T-helper 1 cell treated with Interleukin-12 subunit alpha and Interleukin-12 subunit beta and Interleukin-4 antibody, amounts not matched to agents 30 ng/mL and 1 ng/mL, for 36 hours (primary cell): ENCODE measurements around the gene CBX2. TPM values are rescaled to one million over a fixed set of nuclear protein-coding genes. Genes with fewer than 3 reads are reported as not detected.

ENCODE experiments used
- total RNA-seq: library from RNA; stranded (reverse); gene quantifications from 2 replicates; pipeline ENCODE4 v1.2.3, GENCODE V29; 2022

The CBX2 gene
- total RNA-seq, 1 donor from 2014 or later: 2.5 TPM

Other genes starting within 250 kb of the CBX2 start
- gene RBFOX3, start 167.1 kb upstream of the CBX2 start, total RNA-seq: not detected in 2 replicates
- not detected in 2 replicates for gene ENPP7, start 47.2 kb upstream of the CBX2 start, total RNA-seq
- 5.9 and 6.3 TPM in 2 replicates for gene CBX8, start 18.9 kb downstream of the CBX2 start, total RNA-seq
- gene CBX4, start 61.3 kb downstream of the CBX2 start, total RNA-seq: 36.3 and 38.7 TPM in 2 replicates